ENCODE measurements around the gene LRCH1.

LRCH1 gene

DNA sequence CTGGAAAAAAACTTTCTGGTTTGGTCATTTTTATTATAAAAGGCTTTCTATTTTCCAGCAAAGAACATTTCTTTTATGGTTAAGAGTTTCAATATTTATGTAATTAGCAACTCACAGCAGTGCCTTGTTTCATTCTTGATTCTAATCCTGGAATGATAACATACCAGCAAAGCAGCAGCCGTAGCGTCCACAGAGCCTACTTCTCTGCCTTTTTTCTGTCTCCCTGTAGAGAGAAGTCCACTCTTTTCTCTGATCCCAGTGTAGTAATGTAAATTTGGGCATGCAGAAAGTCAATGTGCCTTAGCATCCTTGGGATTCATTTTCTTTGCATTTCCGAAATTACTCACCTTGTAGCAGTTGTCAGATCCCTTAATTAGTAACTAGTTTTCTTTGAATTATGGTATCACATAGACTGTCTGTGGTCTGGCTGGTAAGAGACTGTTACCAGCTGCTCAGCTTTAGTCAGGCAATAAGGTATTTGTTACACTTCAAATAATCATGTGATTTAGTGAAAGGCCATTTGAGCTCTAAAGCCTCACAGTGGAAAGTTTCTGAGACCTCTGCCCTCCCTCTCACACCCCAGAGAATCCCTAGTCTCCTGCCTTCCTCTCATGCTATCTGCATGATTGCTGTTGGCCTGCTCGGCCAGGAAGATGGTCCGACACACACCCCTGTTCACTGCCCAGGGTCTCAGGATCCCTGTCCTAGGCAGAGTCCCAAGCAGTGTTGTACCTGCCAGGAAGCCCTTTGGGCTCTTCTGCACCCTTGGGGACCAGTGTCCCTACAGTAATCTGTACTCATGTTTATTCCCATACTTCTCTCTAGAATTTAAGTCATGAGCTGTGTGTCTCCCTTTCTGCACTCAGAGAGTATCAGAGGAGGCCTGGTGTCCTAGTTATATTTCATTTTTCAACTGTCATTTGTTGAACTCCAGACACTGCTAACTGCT, 86.3 kb downstream of the LRCH1 start:
- no peaks in the 10 kb centered on the region for H3K9me3 ChIP-seq (ENCODE audit: insufficient read depth, low read length, severe bottlenecking)
- H3K4me1 ChIP-seq (ENCODE audit: insufficient read depth, low read length) = no peaks in the 10 kb centered on the region
- H3K9ac ChIP-seq (ENCODE audit: low read depth, low read length) = no peak overlapping the region
- no peak overlapping the region for H3K4me3 ChIP-seq (ENCODE audit: low read depth in 1 of 2, low read length in 2 of 2)
- H3K4me2 ChIP-seq (ENCODE audit: insufficient read depth, low read length) = no peak overlapping the region
- TF ChIP-seq, protein P1, sequence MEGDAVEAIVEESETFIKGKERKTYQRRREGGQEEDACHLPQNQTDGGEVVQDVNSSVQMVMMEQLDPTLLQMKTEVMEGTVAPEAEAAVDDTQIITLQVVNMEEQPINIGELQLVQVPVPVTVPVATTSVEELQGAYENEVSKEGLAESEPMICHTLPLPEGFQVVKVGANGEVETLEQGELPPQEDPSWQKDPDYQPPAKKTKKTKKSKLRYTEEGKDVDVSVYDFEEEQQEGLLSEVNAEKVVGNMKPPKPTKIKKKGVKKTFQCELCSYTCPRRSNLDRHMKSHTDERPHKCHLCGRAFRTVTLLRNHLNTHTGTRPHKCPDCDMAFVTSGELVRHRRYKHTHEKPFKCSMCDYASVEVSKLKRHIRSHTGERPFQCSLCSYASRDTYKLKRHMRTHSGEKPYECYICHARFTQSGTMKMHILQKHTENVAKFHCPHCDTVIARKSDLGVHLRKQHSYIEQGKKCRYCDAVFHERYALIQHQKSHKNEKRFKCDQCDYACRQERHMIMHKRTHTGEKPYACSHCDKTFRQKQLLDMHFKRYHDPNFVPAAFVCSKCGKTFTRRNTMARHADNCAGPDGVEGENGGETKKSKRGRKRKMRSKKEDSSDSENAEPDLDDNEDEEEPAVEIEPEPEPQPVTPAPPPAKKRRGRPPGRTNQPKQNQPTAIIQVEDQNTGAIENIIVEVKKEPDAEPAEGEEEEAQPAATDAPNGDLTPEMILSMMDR (IDR thresholded peaks at IDR 0.05; ENCODE audit: borderline replicate concordance, extremely low read depth, low read length, poor library complexity, severe bottlenecking) = no peak
- TF ChIP-seq EZH2 (IDR thresholded peaks at IDR 0.05; ENCODE audit: borderline replicate concordance, low read depth, low read length, severe bottlenecking) = no peak
- ATAC-seq (ENCODE audit: insufficient read depth, low read depth) = no peak
- H3K27ac ChIP-seq (ENCODE audit: low read length) = no peak overlapping the region
- H4K20me1 ChIP-seq (ENCODE audit: insufficient read depth, low read length) = peaks cover 86% of the 10 kb centered on the region
- H2AFZ ChIP-seq (ENCODE audit: low read depth, low read length) = no peak overlapping the region
- no peaks in the 10 kb centered on the region for H3K36me3 ChIP-seq (ENCODE audit: insufficient read depth, low read length)
- H3K27me3 ChIP-seq (ENCODE audit: insufficient read depth, low read length, poor library complexity) = no peaks in the 10 kb centered on the region
- peaks cover 95% of the 10 kb centered on the region for H3K79me2 ChIP-seq (ENCODE audit: insufficient read depth, low read length)
- no peak for DNase-seq

DNA sequence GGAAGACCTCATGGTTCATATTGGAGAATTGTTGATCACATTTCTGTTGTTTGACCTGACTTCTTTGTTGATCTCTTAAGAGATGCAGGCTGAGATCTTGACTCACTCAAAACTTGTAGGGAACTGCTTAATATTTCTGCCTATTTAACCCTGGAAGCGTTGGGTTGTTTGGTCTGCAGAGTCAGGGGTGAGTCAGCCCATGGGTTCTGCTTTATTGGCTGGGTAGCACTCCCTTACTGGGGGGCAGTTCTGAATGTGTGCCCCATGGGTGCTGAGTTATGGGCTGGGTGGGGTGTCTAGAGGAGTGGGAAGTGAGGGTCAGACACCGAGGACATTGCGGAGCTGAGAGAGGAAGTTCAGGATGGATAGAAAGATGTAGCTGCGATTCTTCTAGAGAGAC, 87.9 kb downstream of the LRCH1 start:
- no peaks in the 10 kb centered on the region for H3K36me3 ChIP-seq (ENCODE audit: insufficient read depth, low read length)
- H3K4me3 ChIP-seq (ENCODE audit: low read depth in 1 of 2, low read length in 2 of 2) = no peak overlapping the region
- no peak for ATAC-seq (ENCODE audit: insufficient read depth, low read depth)
- H4K20me1 ChIP-seq (ENCODE audit: insufficient read depth, low read length) = peaks cover 90% of the 10 kb centered on the region
- no peak for DNase-seq
- peaks cover 98% of the 10 kb centered on the region for H3K79me2 ChIP-seq (ENCODE audit: insufficient read depth, low read length)
- no peaks in the 10 kb centered on the region for H3K4me1 ChIP-seq (ENCODE audit: insufficient read depth, low read length)
- H3K9me3 ChIP-seq (ENCODE audit: insufficient read depth, low read length, severe bottlenecking) = no peaks in the 10 kb centered on the region
- H2AFZ ChIP-seq (ENCODE audit: low read depth, low read length) = no peak overlapping the region
- TF ChIP-seq, protein P1 (IDR thresholded peaks at IDR 0.05; ENCODE audit: borderline replicate concordance, extremely low read depth, low read length, poor library complexity, severe bottlenecking) = no peak
- no peak for TF ChIP-seq EZH2 (IDR thresholded peaks at IDR 0.05; ENCODE audit: borderline replicate concordance, low read depth, low read length, severe bottlenecking)
- no peak overlapping the region for H3K9ac ChIP-seq (ENCODE audit: low read depth, low read length)
- H3K4me2 ChIP-seq (ENCODE audit: insufficient read depth, low read length) = no peak overlapping the region
- no peak overlapping the region for H3K27ac ChIP-seq (ENCODE audit: low read length)
- no peaks in the 10 kb centered on the region for H3K27me3 ChIP-seq (ENCODE audit: insufficient read depth, low read length, poor library complexity)

- H3K27ac ChIP-seq (ENCODE audit: low read length) = no peak overlapping the region
- no peak for ATAC-seq (ENCODE audit: insufficient read depth, low read depth)
These were observed 88.5 kb downstream of the LRCH1 start for GRCh38 chr13:46641274-46642081.

More at GRCh38 chr13:46641274-46642081, 88.5 kb downstream of the LRCH1 start:
- Histone ChIP-seq H3K36me3 (ENCODE audit: insufficient read depth, low read length) (no peaks in the 10 kb centered on the region), H3K4me2 (ENCODE audit: insufficient read depth, low read length) (no peak overlapping the region), H3K9ac (ENCODE audit: low read depth, low read length) (no peak overlapping the region), H2AFZ (ENCODE audit: low read depth, low read length) (no peak overlapping the region), H4K20me1 (ENCODE audit: insufficient read depth, low read length) (peaks cover 92% of the 10 kb centered on the region), H3K9me3 (ENCODE audit: insufficient read depth, low read length, severe bottlenecking) (no peaks in the 10 kb centered on the region), H3K4me3 (ENCODE audit: low read depth in 1 of 2, low read length in 2 of 2) (no peak overlapping the region), H3K27me3 (ENCODE audit: insufficient read depth, low read length, poor library complexity) (no peaks in the 10 kb centered on the region), H3K4me1 (ENCODE audit: insufficient read depth, low read length) (no peaks in the 10 kb centered on the region), H3K79me2 (ENCODE audit: insufficient read depth, low read length) (peaks cover 99% of the 10 kb centered on the region)
- no peak for DNase-seq
- no peak for TF ChIP-seq EZH2 (IDR thresholded peaks at IDR 0.05; ENCODE audit: borderline replicate concordance, low read depth, low read length, severe bottlenecking)
- TF ChIP-seq, protein P1 (IDR thresholded peaks at IDR 0.05; ENCODE audit: borderline replicate concordance, extremely low read depth, low read length, poor library complexity, severe bottlenecking) = no peak
